HepG2 (cell line): ENCODE data around the gene SLBP. TPM values are rescaled to one million over a fixed set of nuclear protein-coding genes. Genes with fewer than 3 reads are reported as not detected.

ENCODE experiments used
- ATAC-seq: fragments of 200-7000 bp; cut with Tn5 transposase; 3 replicates; pipeline ENCODE4 v1.9.1; 2020; ENCODE audit warnings: mild to moderate bottlenecking, moderate library complexity
- BruUV-seq: library from RNA; stranded (reverse); fragments of 400-500 nt; replicated peaks from 2 replicates; lab custom pipeline; 2021; lab: Mats Ljungman, UMichigan
- CTCF ChIA-PET: fragments of 300-600 bp; formaldehyde crosslinking; extraction: SDS; loops from one replicate; lab custom pipeline; 2021; ENCODE audit warnings: low total read pairs, inconsistent platforms, low intra/inter-chr PET ratio; lab: Yijun Ruan, JAX
- POLR2A ChIA-PET: fragments of 350-600 bp; sonication (Branson Sonifier 250); formaldehyde crosslinking; loops from one replicate; lab custom pipeline; 2020; ENCODE audit warnings: antibody characterized with exemption, inconsistent platforms; lab: Yijun Ruan, JAX
- DNase-seq: peaks from one replicate; pipeline ENCODE4 v3.0.0-alpha.2; 2015; ENCODE audit warnings: low spot score
- FAIRE-seq: peaks from 3 replicates; lab custom pipeline; 2011; peaks lifted over from hg19 to GRCh38; lab: Jason Lieb, UNC
- H2AFZ ChIP-seq: one replicate; pipeline ENCODE4 v1.6.1; 2011; ENCODE audit warnings: low read length, inconsistent platforms
- H3K27ac ChIP-seq: fragments of 300-600 bp; 3 replicates; pipeline ENCODE4 v1.8.0; 2011; ENCODE audit warnings: mixed run types, mild to moderate bottlenecking, mixed read lengths, low read length, inconsistent platforms; ENCODE audit not compliant: insufficient read depth; ENCODE audit errors: extremely low read length
- H3K27me3 ChIP-seq, 2 experiments: fragments of 200-600 bp in 1 of 2; 2 replicates in 1 of 2; 3 replicates in 1 of 2; pipeline versions ENCODE4 v1.6.0 to v1.8.0; 2011; ENCODE audit warnings: low read length in 2 of 2, mild to moderate bottlenecking in 2 of 2, moderate library complexity in 2 of 2, inconsistent platforms in 1 of 2; ENCODE audit not compliant: insufficient read depth in 2 of 2, control insufficient read depth in 1 of 2
- H3K36me3 ChIP-seq, 2 experiments: fragments of 200-600 bp in 1 of 2; replicated peaks in 1 of 2; 2 replicates in 1 of 2; 3 replicates in 1 of 2; pipeline versions ENCODE4 v1.5.1 to v1.8.0; 2011; ENCODE audit warnings: low read length in 2 of 2, inconsistent platforms in 1 of 2; ENCODE audit not compliant: insufficient read depth in 2 of 2, control insufficient read depth in 1 of 2
- H3K4me1 ChIP-seq: 2 replicates; pipeline ENCODE4 v1.5.1; 2012; ENCODE audit warnings: low read length, inconsistent platforms; ENCODE audit not compliant: insufficient read depth
- H3K4me2 ChIP-seq: 2 replicates; pipeline ENCODE4 v1.6.0; 2011; ENCODE audit warnings: low read depth, low read length, inconsistent platforms
- H3K4me3 ChIP-seq, 3 experiments: fragments of 200-600 bp in 1 of 3; sonication (generic), shearing (Covaris generic) in 1 of 3; replicated peaks in 1 of 3; 2 replicates each; pipeline ENCODE4 v1.5.1; 2011 to 2016; ENCODE audit warnings: low read length in 3 of 3, inconsistent platforms in 2 of 3, low read depth in 2 of 3, mild to moderate bottlenecking in 2 of 3, control low read depth in 1 of 3, mixed read lengths in 1 of 3; ENCODE audit not compliant: insufficient read depth in 1 of 3
- H3K79me2 ChIP-seq: one replicate; pipeline ENCODE4 v1.6.1; 2011; ENCODE audit warnings: low read length, inconsistent platforms; ENCODE audit not compliant: insufficient read depth
- H3K9ac ChIP-seq: 2 replicates; pipeline ENCODE4 v1.6.0; 2011; ENCODE audit warnings: mild to moderate bottlenecking, low read depth, low read length, inconsistent platforms; ENCODE audit not compliant: insufficient read depth
- H3K9me3 ChIP-seq: 2 replicates; pipeline ENCODE4 v1.5.1; 2012; ENCODE audit warnings: mild to moderate bottlenecking, low read length
- H4K20me1 ChIP-seq: 2 replicates; pipeline ENCODE4 v1.6.0; 2011; ENCODE audit warnings: inconsistent platforms, mild to moderate bottlenecking, low read length, moderate library complexity; ENCODE audit not compliant: insufficient read depth
- GABPB1 ChIP-seq: IDR thresholded peaks from 2 replicates; pipeline ENCODE4 v1.6.1; 2016; ENCODE audit warnings: mild to moderate bottlenecking, missing genetic modification reagents, moderate library complexity, missing compliant biosample characterization
- KDM3A ChIP-seq: IDR thresholded peaks from 2 replicates; pipeline ENCODE4 v1.6.1; 2018; ENCODE audit warnings: low read depth, missing compliant biosample characterization
- KLF13 ChIP-seq: sonication (generic); formaldehyde crosslinking; IDR thresholded peaks from 2 replicates; pipeline ENCODE4 v1.4.0; 2020; ENCODE audit warnings: mild to moderate bottlenecking, missing genetic modification reagents
- MEIS1 ChIP-seq: sonication (generic); formaldehyde crosslinking; IDR thresholded peaks from 2 replicates; pipeline ENCODE4 v1.9.0; 2021; ENCODE audit warnings: mild to moderate bottlenecking, missing genetic modification reagents, moderate library complexity, borderline replicate concordance
- NFATC3 ChIP-seq: sonication (generic); formaldehyde crosslinking; IDR thresholded peaks from 2 replicates; pipeline ENCODE4 v1.5.1; 2020; ENCODE audit warnings: mild to moderate bottlenecking, missing genetic modification reagents
- TBL1XR1 ChIP-seq: fragments of 150-350 bp; IDR thresholded peaks from 2 replicates; pipeline ENCODE4 v1.6.1; 2014; ENCODE audit warnings: borderline replicate concordance, low read length; ENCODE audit not compliant: partially characterized antibody
- ZBTB8A ChIP-seq: sonication (generic); formaldehyde crosslinking; IDR thresholded peaks from 2 replicates; pipeline ENCODE4 v1.4.0; 2020; ENCODE audit warnings: mild to moderate bottlenecking, low read depth, missing genetic modification reagents, borderline replicate concordance
- ZNF3 ChIP-seq: IDR thresholded peaks from 2 replicates; pipeline ENCODE4 v1.7.0; 2017; ENCODE audit warnings: inconsistent platforms
- ZNF30 ChIP-seq: sonication (generic); formaldehyde crosslinking; IDR thresholded peaks from 2 replicates; pipeline ENCODE4 v1.5.0; 2020; ENCODE audit warnings: mild to moderate bottlenecking, missing genetic modification reagents
- ZNF317 ChIP-seq: sonication (generic); formaldehyde crosslinking; IDR thresholded peaks from 2 replicates; pipeline ENCODE4 v1.5.0; 2020; ENCODE audit warnings: mild to moderate bottlenecking, missing genetic modification reagents
- ZNF431 ChIP-seq: sonication (generic); formaldehyde crosslinking; IDR thresholded peaks from 2 replicates; pipeline ENCODE4 v1.9.0; 2022; ENCODE audit warnings: missing genetic modification reagents, low read depth, mild to moderate bottlenecking, borderline replicate concordance
- ZNF510 ChIP-seq: sonication (generic); formaldehyde crosslinking; IDR thresholded peaks from 2 replicates; pipeline ENCODE4 v1.4.0; 2020; ENCODE audit warnings: low read depth, mild to moderate bottlenecking, missing genetic modification reagents
- ZNF577 ChIP-seq: sonication (generic); formaldehyde crosslinking; IDR thresholded peaks from 2 replicates; pipeline ENCODE4 v1.4.0; 2020; ENCODE audit warnings: mild to moderate bottlenecking, low read depth, missing genetic modification reagents, borderline replicate concordance
- ZNF777 ChIP-seq: sonication (generic); formaldehyde crosslinking; IDR thresholded peaks from 2 replicates; pipeline ENCODE4 v1.4.0; 2020; ENCODE audit warnings: missing genetic modification reagents
- ZNF839 ChIP-seq: sonication (generic); formaldehyde crosslinking; IDR thresholded peaks from 2 replicates; pipeline ENCODE4 v1.4.0; 2020; ENCODE audit warnings: missing genetic modification reagents, mild to moderate bottlenecking, borderline replicate concordance
- WGBS: methylation state at CpG from one replicate; pipeline ENCODE4 v1.1.6; 2017; ENCODE audit warnings: low lambda C conversion rate; 5-methylcytosine and 5-hydroxymethylcytosine counted together
- in situ Hi-C: cut with HindIII; loops from 2 replicates; pipeline ENCODE4 v1.10.0; 2017; ENCODE audit warnings: low pct_unique_long_range_greater_than_20kb; ENCODE audit not compliant: extremely low pct_ligation_motif_present
- intact Hi-C: fragments of 100-400 bp; cut with micrococcal nuclease; formaldehyde crosslinking; loops from one replicate; pipeline ENCODE4 v1.10.0; 2022; ENCODE audit not compliant: unreplicated experiment
- polyA plus RNA-seq, 8 experiments: library from polyadenylated mRNA; depleted of rRNA in 3 of 8; stranded (reverse) in 7 of 8; unstranded in 1 of 8; fragments of >200 nt; fragmentation: Illumina TruSeq in 4 of 8; extraction: Trizol in 4 of 8; gene quantifications; 2 replicates each; pipeline versions ENCODE4 v1.2.1 to v1.2.3, GENCODE V29; 2011 to 2016; ENCODE audit warnings: low read depth in 4 of 8, missing spikeins in 1 of 8, mixed read lengths in 1 of 8; ENCODE audit not compliant: insufficient read depth in 1 of 8
- total RNA-seq, 5 experiments: library from RNA; depleted of rRNA; stranded (reverse); fragments of >200 nt; fragmentation: Illumina TruSeq; extraction: Trizol; gene quantifications; 2 replicates each; pipeline ENCODE4 v1.2.3, GENCODE V29; 2016; ENCODE audit warnings: low read depth in 1 of 5
- TF ChIP-seq, protein P1 (sequence below): sonication (generic); formaldehyde crosslinking; conservative IDR thresholded peaks from 2 replicates; pipeline ENCODE4 v1.8.0; 2022; ENCODE audit warnings: mild to moderate bottlenecking, moderate library complexity, missing genetic modification reagents

The SLBP gene
- total and polyA plus RNA-seq, 2 of the 13 experiments (the other 11 are each of a cell fraction or from before 2014, with no cell fraction given) = 43.9 to 104 TPM

DNA sequence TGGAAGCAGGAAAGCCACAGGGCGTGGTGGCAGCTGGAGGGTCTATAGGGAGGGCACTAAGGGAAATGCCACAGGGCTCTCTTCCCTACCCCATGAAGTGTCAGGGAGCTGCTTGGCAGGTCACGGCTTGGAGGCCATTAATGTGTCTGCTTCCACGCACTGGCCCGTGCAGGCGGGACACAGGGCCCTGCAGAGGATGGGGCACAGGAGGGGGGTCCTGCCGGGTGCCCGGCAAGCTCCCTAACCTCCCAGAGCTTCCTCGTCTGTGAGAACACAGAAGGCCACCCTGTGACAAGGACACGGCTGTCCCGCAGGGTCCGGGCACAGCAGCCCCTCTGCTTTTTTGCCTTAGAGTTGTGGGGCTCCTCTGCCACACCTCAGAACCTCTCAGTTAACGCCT lies 53.5 kb downstream of the SLBP start:
- no TSS peak for BruUV-seq
- intact Hi-C loops (no loop called here), in situ Hi-C loops (no loop called here)
- H3K79me2 ChIP-seq = no peaks in the 10 kb centered on the region
- POLR2A ChIA-PET = no interaction called here
- no peak overlapping the region for H3K27ac ChIP-seq
- H3K4me3 ChIP-seq = no peak overlapping the region
- H4K20me1 ChIP-seq = no peaks in the 10 kb centered on the region
- H2AFZ ChIP-seq = no peak overlapping the region
- TF ChIP-seq ZNF30 (CRISPR knock-in tag) = no peak
- TF ChIP-seq ZNF577 = no peak
- no peak for TF ChIP-seq ZNF839 (CRISPR knock-in tag)
- TF ChIP-seq ZNF777 (CRISPR knock-in tag) = no peak
- TF ChIP-seq ZNF3 = no peak
- no peak for TF ChIP-seq ZNF431 (CRISPR knock-in tag)
- TF ChIP-seq KDM3A (CRISPR knock-in tag) = no peak
- no peak for TF ChIP-seq ZBTB8A (CRISPR knock-in tag)
- no peak for TF ChIP-seq KLF13 (CRISPR knock-in tag)
- no peak for TF ChIP-seq ZNF510 (CRISPR knock-in tag)
- TF ChIP-seq, protein P1, sequence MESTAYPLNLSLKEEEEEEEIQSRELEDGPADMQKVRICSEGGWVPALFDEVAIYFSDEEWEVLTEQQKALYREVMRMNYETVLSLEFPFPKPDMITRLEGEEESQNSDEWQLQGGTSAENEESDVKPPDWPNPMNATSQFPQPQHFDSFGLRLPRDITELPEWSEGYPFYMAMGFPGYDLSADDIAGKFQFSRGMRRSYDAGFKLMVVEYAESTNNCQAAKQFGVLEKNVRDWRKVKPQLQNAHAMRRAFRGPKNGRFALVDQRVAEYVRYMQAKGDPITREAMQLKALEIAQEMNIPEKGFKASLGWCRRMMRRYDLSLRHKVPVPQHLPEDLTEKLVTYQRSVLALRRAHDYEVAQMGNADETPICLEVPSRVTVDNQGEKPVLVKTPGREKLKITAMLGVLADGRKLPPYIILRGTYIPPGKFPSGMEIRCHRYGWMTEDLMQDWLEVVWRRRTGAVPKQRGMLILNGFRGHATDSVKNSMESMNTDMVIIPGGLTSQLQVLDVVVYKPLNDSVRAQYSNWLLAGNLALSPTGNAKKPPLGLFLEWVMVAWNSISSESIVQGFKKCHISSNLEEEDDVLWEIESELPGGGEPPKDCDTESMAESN (CRISPR knock-in tag) = no peak
- no peak for TF ChIP-seq TBL1XR1
- TF ChIP-seq MEIS1 (CRISPR knock-in tag) = no peak
- no peak for TF ChIP-seq NFATC3
- no peak for TF ChIP-seq ZNF317 (CRISPR knock-in tag)
- no peak for TF ChIP-seq GABPB1 (CRISPR knock-in tag)
- H3K9me3 ChIP-seq = no peaks in the 10 kb centered on the region
- H3K4me1 ChIP-seq = peaks cover 12% of the 10 kb centered on the region
- FAIRE-seq (no peak), ATAC-seq (no peak), DNase-seq (no peak)
- CTCF ChIA-PET = no interaction called here
- no peaks in the 10 kb centered on the region for H3K36me3 ChIP-seq
- no peak overlapping the region for H3K9ac ChIP-seq
- H3K27me3 ChIP-seq = no peaks in the 10 kb centered on the region
- WGBS = 56% methylated on average over 3 of the region's 12 CpGs
- no peak overlapping the region for H3K4me2 ChIP-seq
